Epithelial cell of esophagus (primary cell): ENCODE data around the gene CNTF.

Experiments
- DNase-seq: peaks from one replicate; pipeline ENCODE4 v3.0.0; 2010; ENCODE audit warnings: low read depth
- H3K4me3 ChIP-seq: 2 replicates; pipeline ENCODE4 v1.5.1; 2011; ENCODE audit warnings: mild to moderate bottlenecking, low read length, control low read depth
- CTCF ChIP-seq: IDR thresholded peaks from 2 replicates; pipeline ENCODE4 v1.5.1; 2011; ENCODE audit warnings: low read depth, mild to moderate bottlenecking, low read length, control low read depth, inconsistent platforms; ENCODE audit not compliant: insufficient read depth; ENCODE audit errors: missing control alignments

The CNTF gene

GRCh38 chr11:58606930-58607714 is 15.3 kb upstream of the CNTF start:
- no peak overlapping the region for H3K4me3 ChIP-seq
- no peak for DNase-seq
- no peak for TF ChIP-seq CTCF

GRCh38 chr11:58608331-58608730 is 14.1 kb upstream of the CNTF start:
- H3K4me3 ChIP-seq: no peak overlapping the region
- no peak for DNase-seq
- no peak for TF ChIP-seq CTCF

GRCh38 chr11:58609723-58610122 is 12.7 kb upstream of the CNTF start:
- DNase-seq: no peak
- H3K4me3 ChIP-seq: no peak overlapping the region
- TF ChIP-seq CTCF: no peak

- DNase-seq: no peak
- H3K4me3 ChIP-seq: no peak overlapping the region
- TF ChIP-seq CTCF: no peak
These were observed 9.2 kb upstream of the CNTF start for GRCh38 chr11:58613228-58613627.

- no peak overlapping the region for H3K4me3 ChIP-seq
- no peak for TF ChIP-seq CTCF
- no peak for DNase-seq
These were observed 6.9 kb upstream of the CNTF start for GRCh38 chr11:58615559-58615958.

- no peak overlapping the region for H3K4me3 ChIP-seq
- DNase-seq: peak; percentile 74
- no peak for TF ChIP-seq CTCF
These were observed 5.9 kb upstream of the CNTF start for GRCh38 chr11:58616594-58616993.

GRCh38 chr11:58617976-58618557 is 4.4 kb upstream of the CNTF start:
- TF ChIP-seq CTCF: no peak
- no peak for DNase-seq
- no peak overlapping the region for H3K4me3 ChIP-seq
